ENCODE data around the gene POPDC2. TPM values are rescaled to one million over a fixed set of nuclear protein-coding genes. Genes with fewer than 3 reads are reported as not detected.

Gene POPDC2
- total RNA-seq, 1 donor from 2014 or later, result 9.4 TPM

DNA sequence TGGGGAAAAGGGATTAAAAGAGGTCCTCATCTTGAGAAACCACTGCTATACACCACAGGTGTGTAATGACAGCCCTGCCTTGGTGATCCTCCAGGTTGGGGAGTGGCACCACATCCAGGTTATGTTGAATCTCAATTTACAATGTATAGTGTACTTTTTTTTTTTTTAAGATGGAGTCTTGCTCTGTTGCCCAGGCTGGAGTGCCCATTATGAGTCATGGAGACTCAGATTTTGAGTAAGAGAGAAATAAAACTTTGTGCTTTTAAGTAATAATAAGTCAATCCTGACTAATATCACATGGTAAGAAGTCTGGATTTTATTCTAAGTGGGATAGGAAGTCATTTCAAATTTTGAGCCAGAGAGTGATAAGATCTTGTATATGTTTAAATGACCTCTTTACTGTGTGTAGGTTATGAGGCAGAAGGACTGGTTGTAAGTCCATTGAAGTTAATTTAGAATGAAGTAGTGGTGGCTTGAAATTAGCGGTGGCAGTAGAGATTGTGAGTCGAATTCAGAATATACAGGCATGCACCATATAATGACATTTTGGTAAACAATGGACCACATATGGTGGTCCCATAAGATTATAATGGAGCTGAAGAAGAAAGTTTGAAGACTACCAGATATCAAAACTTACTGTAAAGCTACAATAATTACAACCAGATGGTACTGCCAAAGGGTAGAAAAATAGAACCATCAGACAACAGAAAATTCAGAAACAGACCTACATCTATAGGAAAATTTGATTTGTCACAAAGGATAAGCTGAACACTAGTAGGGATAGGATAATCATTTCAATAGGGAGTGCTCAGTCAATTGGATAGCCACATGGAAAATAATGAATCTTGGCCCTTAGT is 20.7 kb downstream of the POPDC2 start:
- DNase-seq (ENCODE audit: low spot score), result no peak

DNA sequence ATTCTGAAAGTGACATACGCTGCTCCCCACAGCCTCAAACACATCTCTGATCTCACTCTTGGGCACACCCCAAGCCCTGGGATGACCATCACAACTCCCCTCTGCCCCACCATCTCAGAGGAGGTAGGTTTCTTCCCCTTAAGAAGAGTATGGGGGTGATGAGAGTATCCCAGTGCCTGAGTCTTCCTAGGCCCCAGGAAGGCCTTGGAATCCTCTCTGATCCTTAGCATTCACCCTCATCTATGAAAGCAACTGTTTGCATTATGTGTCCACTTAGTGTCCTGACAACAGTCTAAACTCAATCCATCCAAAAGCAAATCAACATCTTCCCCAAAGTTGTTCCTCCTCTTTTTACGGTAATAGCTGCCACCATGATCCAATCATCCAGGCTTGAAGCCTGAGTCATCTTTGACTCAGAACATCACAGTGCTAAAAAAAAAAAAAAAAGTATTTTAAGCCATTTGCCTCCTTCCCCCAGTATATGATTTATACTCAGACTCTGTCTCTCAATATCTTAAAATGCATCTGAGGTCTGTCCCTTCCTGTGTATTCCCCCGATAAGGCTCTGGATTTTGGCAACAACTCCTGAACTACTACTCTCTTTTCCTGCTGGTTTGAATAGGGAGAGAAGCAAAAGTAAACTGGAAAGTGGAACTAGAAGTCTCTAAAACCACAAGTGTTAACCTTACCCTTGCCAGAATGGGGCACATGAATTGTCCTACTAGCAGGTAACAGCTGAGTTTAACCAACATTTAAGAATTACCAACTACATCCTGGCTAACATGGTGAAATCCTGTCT is 22.5 kb downstream of the POPDC2 start:
- DNase-seq (ENCODE audit: low spot score), result peak; percentile 68

GRCh38 chr3:119636891-119637611 is 23.3 kb downstream of the POPDC2 start:
- no peak for DNase-seq (ENCODE audit: low spot score)

- DNase-seq (ENCODE audit: low spot score), result no peak
Measured at GRCh38 chr3:119636249-119636648, 24.1 kb downstream of the POPDC2 start.

- DNase-seq (ENCODE audit: low spot score), result no peak
Measured at GRCh38 chr3:119635719-119636118, 24.7 kb downstream of the POPDC2 start.

DNA sequence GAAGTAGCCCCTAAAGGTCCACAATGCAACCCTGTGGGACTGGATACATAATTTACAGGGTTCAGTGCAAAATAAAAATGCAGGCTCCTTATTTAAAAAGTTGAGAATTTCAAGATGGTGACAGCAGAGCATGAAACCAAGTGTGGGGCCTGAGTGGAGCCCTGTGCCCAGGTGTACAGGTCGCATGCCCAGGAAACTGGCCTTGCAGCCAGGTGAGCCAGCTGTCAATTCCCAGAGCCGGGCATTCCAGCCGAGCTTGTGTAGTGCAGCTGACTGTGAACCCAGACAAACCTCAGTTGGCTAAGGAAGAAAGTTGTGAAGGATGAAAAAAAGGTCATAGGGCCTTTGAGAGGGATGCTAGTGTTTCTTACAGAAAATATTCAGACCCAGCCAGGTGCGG is 27.6 kb downstream of the POPDC2 start:
- DNase-seq (ENCODE audit: low spot score), result no peak

DNA sequence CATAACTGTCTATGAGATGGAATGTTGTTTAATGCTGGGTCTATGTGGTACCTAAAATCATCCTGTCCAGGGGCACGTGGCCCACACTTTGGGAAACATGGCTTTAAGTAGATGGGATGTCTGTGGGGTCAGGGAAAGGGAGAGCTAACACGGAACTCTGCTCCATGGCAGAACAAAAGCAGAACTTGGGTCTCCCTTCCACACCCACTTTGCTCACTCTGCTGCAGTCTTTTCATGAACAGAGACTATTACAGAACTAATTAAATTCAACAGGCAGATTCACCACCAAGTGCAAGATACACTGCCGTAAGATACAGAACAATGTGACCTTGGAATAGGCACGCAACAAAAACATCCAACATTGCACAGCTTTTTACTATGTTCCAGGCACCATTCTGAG is 28.2 kb downstream of the POPDC2 start:
- no peak for DNase-seq (ENCODE audit: low spot score)

DNA sequence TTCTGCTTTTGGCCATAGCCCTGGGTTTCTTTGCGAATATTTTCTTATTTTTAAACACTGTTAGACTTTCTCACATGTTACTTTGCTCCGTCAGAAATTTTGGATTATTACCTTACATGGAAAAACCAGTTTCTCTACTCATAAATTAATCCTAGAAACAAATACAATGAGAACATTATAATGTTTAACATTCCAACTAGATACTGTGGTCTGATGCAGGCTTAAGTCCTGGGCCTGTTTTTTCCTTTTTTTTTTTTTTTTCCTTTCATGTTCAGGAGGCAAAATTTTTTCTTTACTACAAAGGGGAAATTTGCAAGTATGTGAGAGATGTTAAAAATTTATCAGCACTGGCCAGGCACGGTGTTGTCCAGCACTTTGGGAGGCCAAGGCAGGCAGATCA is 28.9 kb downstream of the POPDC2 start:
- DNase-seq (ENCODE audit: low spot score), result peak; percentile 43

- DNase-seq (ENCODE audit: low spot score), result no peak
Measured at GRCh38 chr3:119630880-119631329, 29.5 kb downstream of the POPDC2 start.

DNA sequence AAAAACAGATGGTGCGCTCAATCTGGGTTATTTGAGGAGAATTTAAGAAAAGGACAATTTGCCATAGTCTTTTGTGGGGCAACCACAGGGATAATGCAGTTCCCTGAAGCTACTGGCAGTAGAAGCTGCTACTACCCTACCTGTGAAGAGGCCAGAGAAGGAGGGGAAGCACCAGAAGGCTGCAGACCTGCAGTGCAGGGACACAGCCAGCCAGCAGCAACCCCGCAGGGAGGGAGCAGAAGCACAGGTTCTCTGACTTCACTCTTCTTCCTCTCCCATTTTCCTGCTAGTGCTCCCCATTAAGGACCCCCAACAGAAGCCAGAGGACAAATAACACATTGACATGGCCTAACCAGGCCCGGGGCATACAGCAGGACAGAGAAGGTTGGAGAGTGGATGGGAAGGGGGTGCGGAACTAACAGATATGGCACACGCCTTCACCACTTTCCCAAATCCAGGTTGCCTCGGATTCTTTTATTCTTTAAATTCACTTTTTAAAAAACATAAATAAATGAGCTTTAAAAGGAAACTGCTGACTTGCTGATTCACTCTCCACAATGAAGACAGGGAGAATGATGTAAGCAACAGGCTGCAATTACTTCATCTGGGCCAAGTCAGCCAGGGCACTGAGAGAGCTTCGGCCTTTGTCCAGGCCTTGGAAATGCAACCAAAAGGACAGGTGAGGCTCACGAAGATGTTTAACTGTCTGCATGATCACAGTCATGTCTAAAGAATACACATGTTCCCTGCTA is 30.1 kb downstream of the POPDC2 start:
- peak; percentile 60 for DNase-seq (ENCODE audit: low spot score)

GRCh38 chr3:119628816-119629445 is 31.5 kb downstream of the POPDC2 start:
- no peak for DNase-seq (ENCODE audit: low spot score)

DNA sequence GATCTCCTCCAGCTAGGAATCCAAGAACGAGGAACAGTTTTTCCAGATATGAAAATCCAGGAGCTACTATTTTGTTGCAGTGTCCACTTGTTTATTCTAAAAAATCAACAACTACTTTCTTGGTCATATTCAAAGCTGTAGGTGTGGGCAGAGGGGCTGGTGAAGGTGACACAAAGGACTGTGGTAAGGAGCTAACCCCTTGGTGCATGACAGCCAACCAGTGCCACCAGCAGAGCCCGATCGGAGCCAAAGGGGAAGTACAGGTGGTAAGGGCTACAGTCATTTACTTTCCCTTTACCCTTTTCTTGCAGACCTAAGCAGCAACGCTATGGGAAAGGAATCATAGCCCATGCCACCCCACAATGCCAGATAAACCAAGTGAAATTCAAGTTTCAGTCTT is 32.0 kb downstream of the POPDC2 start:
- DNase-seq (ENCODE audit: low spot score), result no peak

DNA sequence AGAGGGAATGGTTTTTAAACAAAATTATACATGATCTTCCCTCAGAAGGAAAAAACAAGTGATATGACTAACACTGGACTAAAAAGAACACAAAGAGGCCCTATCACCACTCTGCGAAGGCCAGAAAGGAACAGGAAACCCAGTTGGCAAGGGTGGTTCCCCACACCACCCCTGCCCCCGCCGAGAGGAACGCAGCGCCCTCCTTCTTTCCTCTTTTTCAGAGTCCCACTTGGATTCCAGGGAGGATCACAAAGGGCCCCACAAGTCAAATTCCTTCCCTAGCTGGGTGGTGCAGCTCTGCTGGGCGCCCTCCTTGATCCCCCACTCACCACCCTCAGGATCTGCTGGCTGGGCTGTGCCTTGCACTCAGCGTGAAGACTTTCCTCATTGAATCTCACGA is 32.9 kb downstream of the POPDC2 start:
- no peak for DNase-seq (ENCODE audit: low spot score)

DNA sequence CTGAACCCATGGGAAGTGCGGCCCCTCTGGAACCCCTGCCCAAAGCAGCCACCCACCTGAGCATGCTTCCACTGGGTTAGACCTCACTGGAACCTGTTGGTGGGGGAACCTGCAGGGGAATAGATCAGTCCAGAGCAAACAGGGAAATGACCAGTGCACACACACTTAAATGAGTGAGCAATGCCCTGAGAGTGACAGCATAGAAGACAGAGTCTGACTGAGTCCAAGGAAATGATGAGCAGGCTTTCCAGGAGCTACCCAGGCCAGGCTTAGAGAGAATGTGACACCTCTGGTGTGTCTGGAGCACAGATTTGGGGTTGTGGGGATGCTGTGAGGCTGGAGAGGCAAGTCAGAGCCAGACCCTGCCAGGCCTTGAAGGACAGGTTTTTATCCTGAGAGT is 34.2 kb downstream of the POPDC2 start:
- no peak for DNase-seq (ENCODE audit: low spot score)

DNA sequence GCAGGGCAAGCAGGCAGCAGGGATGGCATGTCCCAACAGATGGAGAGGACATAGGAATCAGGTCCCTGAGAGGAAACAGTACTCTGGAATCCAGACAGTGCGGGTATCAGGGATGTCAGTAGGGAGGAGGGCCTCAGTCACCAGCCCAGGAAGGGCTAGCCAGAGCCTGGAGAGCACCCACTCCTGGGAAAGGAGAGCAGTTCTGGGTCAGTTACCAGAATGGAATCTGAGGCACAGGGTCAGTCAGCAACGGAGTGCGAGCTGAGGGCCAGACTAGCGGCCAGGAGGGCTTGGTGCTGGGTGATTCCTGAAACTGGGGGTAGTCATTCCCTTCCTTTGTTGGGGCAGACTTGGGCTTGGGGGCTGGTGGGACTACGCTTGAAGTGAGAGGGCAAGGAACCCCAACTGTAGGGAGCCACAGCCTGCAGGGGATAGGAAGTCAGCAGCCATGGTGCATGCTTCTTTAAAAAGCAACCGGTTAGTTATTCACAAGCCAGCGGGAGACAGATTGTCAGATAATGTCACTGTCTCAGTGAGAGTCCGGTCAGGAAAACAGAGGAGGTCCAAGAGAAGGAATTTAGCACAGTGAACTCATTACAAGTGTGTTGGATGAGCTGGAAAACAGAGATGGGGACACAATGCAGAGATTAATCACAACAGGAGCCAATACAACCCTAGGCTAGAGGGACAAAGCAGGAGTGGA is 34.8 kb downstream of the POPDC2 start:
- no peak for DNase-seq (ENCODE audit: low spot score)

GRCh38 chr3:119624002-119624720 is 36.2 kb downstream of the POPDC2 start:
- no peak for DNase-seq (ENCODE audit: low spot score)

- no peak for DNase-seq (ENCODE audit: low spot score)
Measured at GRCh38 chr3:119620899-119621298, 39.5 kb downstream of the POPDC2 start.

DNA sequence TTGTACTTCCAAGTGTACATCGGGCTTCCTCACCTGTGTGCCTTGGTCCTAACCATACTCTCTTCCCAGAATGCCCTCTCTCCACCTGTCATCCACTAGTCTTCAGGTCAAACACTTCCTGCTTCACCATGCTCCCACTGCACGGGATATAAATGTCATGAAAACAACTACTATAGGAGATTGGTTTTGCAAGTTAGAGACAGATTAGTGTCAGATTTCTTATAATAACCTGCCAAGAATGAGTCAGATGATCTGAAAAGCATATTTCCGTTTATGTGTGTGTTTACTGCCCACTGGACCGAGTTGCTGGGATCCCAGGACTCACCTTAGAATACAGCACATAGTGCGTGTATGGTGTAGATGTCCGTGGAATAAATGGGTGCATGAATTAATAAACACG is 41.3 kb downstream of the POPDC2 start:
- DNase-seq (ENCODE audit: low spot score), result no peak

GRCh38 chr3:119616056-119616455 is 44.3 kb downstream of the POPDC2 start:
- no peak for DNase-seq (ENCODE audit: low spot score)

- no peak for DNase-seq (ENCODE audit: low spot score)
Measured at GRCh38 chr3:119613872-119614271, 46.5 kb downstream of the POPDC2 start.
